ENCODE results near the gene DNAH17. TPM values are rescaled to one million over a fixed set of nuclear protein-coding genes. Genes with fewer than 3 reads are reported as not detected.

DNAH17 gene
- total RNA-seq, 3 donors from 2014 or later (not counting 1 experiment from before 2014, with no cell fraction given) = 0.16 to 0.25 (median 0.24) TPM

DNA sequence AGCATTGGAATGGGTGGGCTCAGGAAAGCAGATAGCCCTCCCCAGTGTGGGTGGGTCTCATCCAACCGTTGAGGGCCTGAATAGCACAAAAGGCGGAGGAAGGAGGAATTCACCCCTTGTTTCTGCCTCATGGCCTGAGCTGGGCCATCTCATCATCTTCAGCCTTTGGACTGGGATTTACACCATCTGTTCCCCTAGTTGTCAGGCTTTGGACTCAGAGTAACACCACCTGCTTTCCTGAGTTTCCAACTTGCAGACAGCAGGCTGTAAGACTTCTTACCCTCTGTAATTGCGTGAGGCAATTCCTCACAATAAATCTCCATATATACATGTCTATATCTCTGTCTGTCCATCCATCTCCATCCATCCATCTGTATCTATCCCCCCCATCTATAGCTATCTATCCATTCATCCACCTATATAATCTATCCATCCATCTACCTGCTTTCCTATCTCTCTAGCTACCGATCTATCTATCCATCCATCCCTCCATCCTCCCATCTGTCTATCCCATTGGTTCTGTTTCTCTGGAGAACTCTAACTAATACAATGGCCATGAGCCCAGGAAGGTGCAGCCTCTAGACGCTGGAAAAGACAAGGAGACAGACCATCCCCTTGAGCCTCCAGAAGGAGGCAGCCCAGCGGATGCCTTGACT, 21.3 kb downstream of the DNAH17 start:
- WGBS (ENCODE audit: insufficient coverage) = 88% methylated on average over 6 of the region's 6 CpGs
- Mint-ChIP-seq H3K27ac (no peak overlapping the region), H3K9me3 (no peaks in the 10 kb centered on the region), H3K4me1 (no peaks in the 10 kb centered on the region), H3K36me3 (no peaks in the 10 kb centered on the region), H3K4me3 (no peak overlapping the region), H3K27me3 (ENCODE audit: low read depth in 2 of 2) (no peaks in the 10 kb centered on the region)
- no peak overlapping the region for H3K27ac ChIP-seq (ENCODE audit: low read length)
- no peak for ATAC-seq
- no peaks in the 10 kb centered on the region for H3K9me3 ChIP-seq (ENCODE audit: control insufficient read depth, insufficient read depth, low read length)
- intact Hi-C loops (cut with micrococcal nuclease) = no loop called here
- TF ChIP-seq, protein P1, sequence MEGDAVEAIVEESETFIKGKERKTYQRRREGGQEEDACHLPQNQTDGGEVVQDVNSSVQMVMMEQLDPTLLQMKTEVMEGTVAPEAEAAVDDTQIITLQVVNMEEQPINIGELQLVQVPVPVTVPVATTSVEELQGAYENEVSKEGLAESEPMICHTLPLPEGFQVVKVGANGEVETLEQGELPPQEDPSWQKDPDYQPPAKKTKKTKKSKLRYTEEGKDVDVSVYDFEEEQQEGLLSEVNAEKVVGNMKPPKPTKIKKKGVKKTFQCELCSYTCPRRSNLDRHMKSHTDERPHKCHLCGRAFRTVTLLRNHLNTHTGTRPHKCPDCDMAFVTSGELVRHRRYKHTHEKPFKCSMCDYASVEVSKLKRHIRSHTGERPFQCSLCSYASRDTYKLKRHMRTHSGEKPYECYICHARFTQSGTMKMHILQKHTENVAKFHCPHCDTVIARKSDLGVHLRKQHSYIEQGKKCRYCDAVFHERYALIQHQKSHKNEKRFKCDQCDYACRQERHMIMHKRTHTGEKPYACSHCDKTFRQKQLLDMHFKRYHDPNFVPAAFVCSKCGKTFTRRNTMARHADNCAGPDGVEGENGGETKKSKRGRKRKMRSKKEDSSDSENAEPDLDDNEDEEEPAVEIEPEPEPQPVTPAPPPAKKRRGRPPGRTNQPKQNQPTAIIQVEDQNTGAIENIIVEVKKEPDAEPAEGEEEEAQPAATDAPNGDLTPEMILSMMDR (IDR thresholded peaks at IDR 0.05) = no peak
- no peaks in the 10 kb centered on the region for H3K27me3 ChIP-seq (ENCODE audit: control insufficient read depth, insufficient read depth, low read length)
- DNase-seq = no peak
- no peaks in the 10 kb centered on the region for H3K4me1 ChIP-seq (ENCODE audit: control insufficient read depth, insufficient read depth, low read length)
- H3K4me3 ChIP-seq (ENCODE audit: low read length) = no peak overlapping the region
- no peaks in the 10 kb centered on the region for H3K36me3 ChIP-seq (ENCODE audit: control insufficient read depth, insufficient read depth, low read length)

DNA sequence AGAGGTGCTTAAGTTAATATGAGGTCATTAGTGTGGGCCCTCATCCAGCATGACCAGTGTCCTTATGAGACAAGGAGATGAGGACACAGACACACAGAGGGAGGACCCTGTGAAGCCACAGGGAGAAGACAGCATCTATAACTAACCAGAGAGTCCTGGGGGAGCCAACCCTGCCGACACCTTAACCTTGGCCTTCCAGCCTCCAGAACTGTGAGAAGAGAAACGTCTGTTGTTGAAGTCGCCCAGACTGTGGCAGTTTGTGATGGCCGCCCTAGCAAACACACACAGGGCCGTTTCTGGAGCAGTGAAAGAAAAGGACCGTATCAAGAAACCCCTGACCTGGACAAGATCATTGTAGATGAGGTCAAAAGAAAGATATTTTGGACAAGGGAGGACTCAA, 26.7 kb downstream of the DNAH17 start:
- no peaks in the 10 kb centered on the region for H3K36me3 ChIP-seq (ENCODE audit: control insufficient read depth, insufficient read depth, low read length)
- no peak overlapping the region for H3K27ac Mint-ChIP-seq
- no peaks in the 10 kb centered on the region for H3K36me3 Mint-ChIP-seq
- no peaks in the 10 kb centered on the region for H3K27me3 ChIP-seq (ENCODE audit: control insufficient read depth, insufficient read depth, low read length)
- H3K27me3 Mint-ChIP-seq (ENCODE audit: low read depth in 2 of 2) = peaks cover 4 to 8% of the 10 kb centered on the region in 2 donors
- intact Hi-C loops (cut with micrococcal nuclease) = no loop called here
- no peaks in the 10 kb centered on the region for H3K9me3 ChIP-seq (ENCODE audit: control insufficient read depth, insufficient read depth, low read length)
- ATAC-seq = no peak
- no peak overlapping the region for H3K27ac ChIP-seq (ENCODE audit: low read length)
- H3K9me3 Mint-ChIP-seq = no peaks in the 10 kb centered on the region
- H3K4me1 ChIP-seq (ENCODE audit: control insufficient read depth, insufficient read depth, low read length) = no peaks in the 10 kb centered on the region
- TF ChIP-seq, protein P1 (IDR thresholded peaks at IDR 0.05) = no peak
- WGBS (ENCODE audit: insufficient coverage) = 87% methylated on average over 6 of the region's 6 CpGs
- DNase-seq = no peak
- H3K4me3 ChIP-seq (ENCODE audit: low read length) = no peak overlapping the region
- H3K4me3 Mint-ChIP-seq = no peak overlapping the region
- H3K4me1 Mint-ChIP-seq = no peaks in the 10 kb centered on the region

DNA sequence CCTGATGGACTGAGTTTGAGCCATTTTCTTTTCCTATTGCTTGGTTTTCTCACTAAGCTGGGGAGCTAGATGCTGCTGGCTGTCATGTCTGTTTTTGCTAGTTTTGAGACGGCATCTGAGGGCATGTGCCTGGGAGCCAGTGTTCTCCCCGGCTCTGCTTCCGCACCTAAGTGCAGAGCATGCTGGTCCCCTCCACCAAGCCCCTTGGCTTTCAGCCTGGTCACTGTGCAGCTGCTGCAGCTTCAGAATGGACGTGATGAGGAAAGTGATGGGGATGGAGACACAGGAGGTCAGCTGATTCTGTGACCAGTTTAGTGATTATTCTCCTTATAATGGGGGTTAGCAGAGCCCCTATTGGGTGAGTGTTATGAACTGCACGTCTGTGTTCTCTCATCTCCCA, 28.5 kb downstream of the DNAH17 start:
- H3K27ac ChIP-seq (ENCODE audit: low read length) = no peak overlapping the region

More for the DNA sequence above, 28.5 kb downstream of the DNAH17 start:
- Mint-ChIP-seq H3K9me3 (no peaks in the 10 kb centered on the region), H3K4me3 (no peak overlapping the region), H3K36me3 (no peaks in the 10 kb centered on the region), H3K4me1 (no peaks in the 10 kb centered on the region), H3K27me3 (ENCODE audit: low read depth in 2 of 2) (peaks cover 4 to 8% of the 10 kb centered on the region in 2 donors), H3K27ac (no peak overlapping the region)
- no peak overlapping the region for H3K4me3 ChIP-seq (ENCODE audit: low read length)
- 85% methylated on average over 4 of the region's 5 CpGs for WGBS (ENCODE audit: insufficient coverage)
- no peaks in the 10 kb centered on the region for H3K27me3 ChIP-seq (ENCODE audit: control insufficient read depth, insufficient read depth, low read length)
- DNase-seq = no peak
- no peaks in the 10 kb centered on the region for H3K9me3 ChIP-seq (ENCODE audit: control insufficient read depth, insufficient read depth, low read length)
- H3K4me1 ChIP-seq (ENCODE audit: control insufficient read depth, insufficient read depth, low read length) = no peaks in the 10 kb centered on the region
- TF ChIP-seq, protein P1 (IDR thresholded peaks at IDR 0.05) = no peak
- intact Hi-C loops (cut with micrococcal nuclease) = no loop called here
- no peaks in the 10 kb centered on the region for H3K36me3 ChIP-seq (ENCODE audit: control insufficient read depth, insufficient read depth, low read length)
- no peak for ATAC-seq
